Fibroblast of skin of scalp (primary cell): ENCODE measurements around the gene CASP14.
"Not testable (repeated sequence)": the region's sequence is repeated elsewhere in the genome, so short reads cannot be mapped to it uniquely, and the experiment has no call there.

ENCODE experiments used
- DNase-seq: peaks from one replicate; pipeline ENCODE4 v3.0.0-alpha.2; 2013

The CASP14 gene

DNA sequence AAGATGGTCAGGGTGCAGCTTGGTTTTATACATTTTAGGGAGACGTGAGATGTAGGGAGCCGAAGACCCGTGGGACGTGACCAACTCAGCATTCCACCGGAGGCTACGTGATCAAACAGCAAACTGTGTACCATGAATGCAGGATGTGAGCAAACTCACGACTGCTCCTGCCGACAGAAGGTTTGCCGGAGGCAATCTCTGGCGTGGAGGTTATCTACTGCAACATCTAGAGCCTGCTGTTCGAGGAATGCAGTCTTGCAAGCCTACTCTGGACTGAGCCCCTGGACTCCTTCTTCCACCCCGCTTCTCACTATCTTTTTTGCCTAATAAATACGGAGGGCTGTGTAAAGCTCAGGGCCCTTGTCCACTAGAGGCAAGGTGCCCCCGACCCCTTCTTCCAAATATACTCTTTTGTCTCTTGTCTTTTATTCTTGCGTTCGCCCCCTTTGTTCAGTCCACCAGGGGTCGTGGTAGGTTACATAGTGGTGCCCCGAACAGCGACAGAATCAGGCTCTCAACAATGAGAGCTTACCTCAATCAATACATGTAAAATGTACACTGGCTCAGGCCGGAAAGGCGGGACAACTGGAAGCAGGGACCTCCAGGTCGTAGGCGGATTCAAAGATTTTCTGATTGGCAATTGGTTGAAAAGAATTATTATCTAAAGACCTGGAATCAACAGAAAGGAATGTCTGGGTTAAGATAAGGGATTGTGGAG, 23.8 kb downstream of the CASP14 start:
- peak; percentile 13 for DNase-seq

DNA sequence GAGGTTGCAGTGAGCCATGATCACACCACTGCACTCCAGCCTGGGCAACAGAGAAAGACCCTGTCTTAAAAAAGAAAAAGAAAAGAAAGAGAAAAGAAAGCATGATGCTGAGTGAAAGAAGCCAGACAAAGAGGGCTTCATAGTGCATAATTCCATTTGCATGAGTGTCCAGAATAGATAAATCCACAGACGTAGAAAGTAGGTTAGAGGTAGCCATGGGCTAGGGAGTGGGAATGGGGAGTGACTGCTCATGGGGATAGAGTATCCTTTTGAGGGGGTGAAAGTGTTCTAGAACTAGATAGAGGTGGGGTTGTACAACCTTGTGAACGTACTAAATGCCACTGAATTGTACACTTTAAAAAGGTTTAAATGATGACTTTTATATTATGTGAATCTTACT, 25.1 kb downstream of the CASP14 start:
- no peak for DNase-seq

DNA sequence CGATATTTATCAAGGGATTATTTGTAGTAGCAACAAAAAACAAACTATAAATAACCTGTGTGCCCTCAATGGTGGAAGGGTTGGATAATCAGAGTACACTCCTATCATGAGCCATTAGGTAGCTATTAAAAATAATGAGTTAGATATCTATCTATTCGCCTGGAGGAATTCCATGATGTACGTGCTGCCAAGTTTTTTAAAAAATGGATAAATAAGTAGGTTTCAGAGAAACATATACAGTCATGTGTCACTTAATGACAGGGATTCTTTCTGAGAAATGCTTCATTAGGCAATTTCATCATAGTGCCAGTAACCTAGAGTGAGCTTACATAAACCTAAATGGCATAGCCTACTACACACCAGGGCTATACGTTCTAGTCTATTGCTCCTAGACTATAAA, 26.5 kb downstream of the CASP14 start:
- no peak for DNase-seq

DNA sequence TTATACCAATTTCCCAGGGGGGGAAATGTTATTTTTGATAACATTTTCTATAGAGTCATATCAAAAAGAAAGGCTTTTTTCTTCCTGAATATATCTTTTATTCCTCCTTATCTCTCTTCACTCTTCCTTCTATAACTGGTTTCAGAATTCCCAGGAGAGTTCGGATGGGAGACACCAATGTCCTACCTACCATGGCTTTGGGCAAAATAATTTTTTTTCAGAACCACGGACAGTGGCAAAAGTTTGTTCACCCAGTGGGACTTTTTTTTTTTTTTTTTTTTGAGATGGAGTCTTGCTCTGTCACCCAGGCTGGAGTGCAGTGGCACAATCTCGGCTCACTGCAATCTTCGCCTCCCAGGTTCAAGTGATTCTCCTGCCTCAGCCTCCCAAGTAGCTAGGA, 30.7 kb downstream of the CASP14 start:
- DNase-seq = not testable (repeated sequence)

DNA sequence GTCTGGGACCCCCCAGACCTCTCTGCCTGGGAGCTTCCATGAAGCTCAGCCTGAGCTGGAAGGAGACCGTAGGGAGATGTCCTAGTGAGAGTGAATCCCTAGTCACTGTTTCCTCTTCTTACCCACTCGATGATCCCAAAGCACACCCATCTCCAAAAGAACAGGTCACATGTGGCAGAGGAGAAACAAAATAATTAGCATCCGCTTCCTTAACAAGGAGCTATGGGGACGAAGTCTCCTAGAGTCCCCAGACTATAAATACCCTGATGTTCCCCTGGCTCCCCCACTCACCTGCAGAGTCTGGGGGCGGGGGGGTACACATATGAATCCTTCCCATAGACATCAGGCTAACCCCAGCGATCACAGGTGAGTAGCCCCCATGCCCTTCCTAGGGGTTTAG, 32.6 kb downstream of the CASP14 start, which contains the start of gene OR1I1:
TSS of gene OR1I1 (plus strand) at position 301 of the 400 bp plus-strand sequence. CDS start 4,855 bp downstream, outside the sequence.
- DNase-seq = no peak

DNA sequence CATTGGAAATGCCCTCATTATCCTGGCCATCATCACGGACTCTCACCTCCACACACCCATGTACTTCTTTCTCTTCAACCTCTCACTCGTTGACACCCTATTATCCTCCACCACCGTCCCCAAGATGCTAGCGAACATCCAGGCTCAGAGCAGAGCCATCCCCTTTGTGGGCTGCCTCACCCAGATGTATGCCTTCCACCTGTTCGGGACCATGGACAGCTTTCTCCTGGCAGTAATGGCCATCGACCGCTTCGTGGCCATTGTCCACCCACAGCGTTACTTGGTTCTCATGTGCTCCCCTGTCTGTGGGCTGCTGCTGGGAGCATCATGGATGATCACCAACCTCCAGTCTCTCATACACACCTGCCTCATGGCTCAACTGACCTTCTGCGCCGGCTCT, 37.9 kb downstream of the CASP14 start:
- DNase-seq = no peak

DNA sequence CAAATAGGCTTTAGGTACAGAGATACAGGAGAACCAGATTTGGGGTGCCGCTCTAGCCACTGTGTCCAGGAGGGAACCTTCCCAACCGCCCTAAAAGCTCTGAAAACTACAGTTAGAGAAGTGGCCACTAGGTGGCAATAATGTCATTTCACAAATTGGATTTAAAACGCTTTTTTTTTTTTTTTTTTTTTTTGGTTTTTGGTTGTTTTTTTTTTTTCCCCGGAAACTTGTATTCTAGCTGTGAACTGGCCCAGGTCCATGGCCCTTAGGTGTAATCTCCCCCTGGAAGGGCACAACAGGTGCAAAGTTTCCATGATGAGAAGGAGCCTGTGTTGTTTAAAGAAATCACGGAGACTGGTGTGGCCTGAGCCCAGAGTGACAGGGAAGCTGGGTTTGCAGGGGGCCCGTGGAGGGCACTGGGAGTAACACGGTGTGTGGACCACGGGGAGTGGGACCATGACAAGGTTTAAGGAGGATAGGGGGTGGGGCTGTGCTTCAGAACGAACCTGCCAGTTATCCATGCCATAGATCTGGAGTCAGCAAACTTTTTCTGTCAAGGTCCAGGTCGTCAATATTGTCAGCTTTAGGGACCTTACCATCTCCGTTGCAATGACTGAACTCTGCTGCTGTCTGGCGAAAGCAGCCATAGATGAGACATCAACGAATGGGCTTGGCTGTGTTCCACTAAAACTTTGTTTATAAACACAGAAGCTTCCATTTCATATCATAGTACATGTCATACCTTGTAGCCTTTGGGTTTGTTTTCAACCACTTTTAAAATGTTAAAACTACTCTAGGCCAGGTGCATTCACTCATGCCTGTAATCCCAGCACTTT, 42.9 kb downstream of the CASP14 start:
- peak; percentile 71 for DNase-seq

DNA sequence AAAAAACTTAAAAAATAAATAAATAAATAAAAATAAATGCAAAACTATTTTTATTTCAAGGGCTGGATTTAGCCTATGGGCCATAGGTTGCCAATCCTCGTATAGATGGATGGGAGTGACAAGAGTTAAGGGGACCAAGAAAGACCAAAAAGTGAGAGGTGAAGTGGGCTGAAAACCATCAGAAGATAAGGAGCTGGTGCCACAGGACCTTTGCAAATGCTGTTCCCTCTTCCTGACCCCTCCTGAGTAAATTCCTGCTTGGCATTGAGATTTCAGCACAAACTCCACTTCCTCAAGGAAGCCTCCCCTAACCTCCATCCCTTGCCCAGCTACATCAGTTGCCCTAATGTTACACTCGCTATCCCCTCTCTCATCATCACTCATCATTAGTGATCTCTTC, 43.7 kb downstream of the CASP14 start:
- no peak for DNase-seq

DNA sequence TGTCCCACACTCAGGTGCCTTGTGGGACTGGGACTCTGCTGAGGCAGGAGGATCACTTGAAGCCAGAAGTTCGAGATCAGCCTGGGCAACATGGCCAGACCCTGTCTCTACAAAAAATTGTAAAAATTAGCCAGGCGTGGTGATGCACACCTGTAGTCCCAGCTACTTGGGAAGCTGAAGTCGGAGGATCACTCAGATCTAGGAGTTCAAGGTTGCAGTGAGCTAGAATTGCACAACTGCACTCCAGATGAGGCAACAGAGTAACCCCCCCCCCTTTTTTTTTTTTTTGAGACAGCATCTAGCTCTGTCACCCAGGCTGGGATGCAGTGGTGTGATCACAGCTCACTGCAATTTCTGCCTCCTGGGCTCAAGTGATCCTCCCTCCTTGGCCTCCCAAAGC, 46.9 kb downstream of the CASP14 start:
- no peak for DNase-seq

DNA sequence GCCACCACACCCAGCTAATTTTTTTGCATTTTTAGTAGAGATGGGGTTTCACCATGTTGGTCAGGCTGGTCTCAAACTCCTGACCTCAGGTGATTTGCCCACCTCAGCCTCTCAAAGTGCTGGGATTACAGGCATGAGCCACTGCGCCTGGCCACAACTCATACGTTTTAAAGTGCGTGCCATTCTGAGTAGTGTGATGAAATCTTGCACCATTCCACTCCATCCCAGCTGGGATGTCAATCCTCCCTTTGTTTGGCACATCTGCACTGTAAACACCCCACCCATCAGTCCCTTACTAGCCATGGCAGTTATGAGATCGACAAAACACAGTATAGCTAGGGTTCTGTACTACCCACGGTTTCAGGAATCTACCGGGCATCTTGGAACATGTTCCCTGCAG, 48.7 kb downstream of the CASP14 start:
- not testable (repeated sequence) for DNase-seq

DNA sequence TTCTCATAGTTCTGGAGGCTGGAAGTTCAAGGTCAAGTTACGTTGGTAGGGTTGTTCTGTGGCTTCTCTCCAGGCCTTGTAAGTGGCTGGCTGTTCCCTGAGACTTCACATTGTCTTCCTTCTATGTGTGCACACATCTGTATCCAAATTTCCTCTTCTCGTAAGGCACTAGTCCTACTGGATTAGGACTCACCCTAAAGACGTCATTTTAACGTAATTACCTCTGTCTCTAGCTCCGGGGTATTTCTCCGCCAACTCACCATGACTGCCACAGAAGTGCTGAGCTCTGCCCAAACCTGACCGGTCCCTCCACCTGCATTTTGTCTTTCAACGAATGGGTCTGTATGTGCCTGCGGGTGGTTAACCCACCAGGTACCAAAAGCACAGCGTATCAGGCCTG, 49.2 kb downstream of the CASP14 start:
- DNase-seq = no peak

DNA sequence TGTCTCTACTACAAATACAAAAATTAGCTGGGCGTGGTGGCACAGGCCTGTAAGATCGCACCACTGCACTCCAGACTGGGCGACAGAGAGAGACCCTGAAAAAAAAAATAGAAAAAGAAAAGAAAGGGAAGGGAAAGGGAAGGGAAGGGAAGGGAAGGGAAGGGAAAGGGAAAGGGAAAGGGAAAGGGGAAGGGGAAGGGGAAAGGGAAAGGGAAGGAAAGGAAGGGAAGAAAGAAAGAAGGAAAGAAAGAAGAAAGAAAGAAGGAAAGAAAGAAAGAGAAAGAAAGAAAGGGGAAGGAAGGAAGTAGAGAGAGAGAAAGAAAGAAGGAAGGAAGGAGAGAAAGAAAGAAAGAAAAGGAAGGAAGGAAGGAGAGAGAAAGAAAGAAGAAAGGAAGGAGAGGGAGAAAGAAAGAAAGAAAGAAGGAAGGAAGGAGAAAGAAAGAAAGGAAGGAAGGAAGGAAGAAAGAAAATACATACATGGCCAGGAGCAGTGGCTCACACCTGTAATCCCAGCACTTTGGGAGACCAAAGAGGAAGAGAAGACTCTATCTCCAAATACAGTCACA, 49.8 kb downstream of the CASP14 start:
- DNase-seq = no peak

DNA sequence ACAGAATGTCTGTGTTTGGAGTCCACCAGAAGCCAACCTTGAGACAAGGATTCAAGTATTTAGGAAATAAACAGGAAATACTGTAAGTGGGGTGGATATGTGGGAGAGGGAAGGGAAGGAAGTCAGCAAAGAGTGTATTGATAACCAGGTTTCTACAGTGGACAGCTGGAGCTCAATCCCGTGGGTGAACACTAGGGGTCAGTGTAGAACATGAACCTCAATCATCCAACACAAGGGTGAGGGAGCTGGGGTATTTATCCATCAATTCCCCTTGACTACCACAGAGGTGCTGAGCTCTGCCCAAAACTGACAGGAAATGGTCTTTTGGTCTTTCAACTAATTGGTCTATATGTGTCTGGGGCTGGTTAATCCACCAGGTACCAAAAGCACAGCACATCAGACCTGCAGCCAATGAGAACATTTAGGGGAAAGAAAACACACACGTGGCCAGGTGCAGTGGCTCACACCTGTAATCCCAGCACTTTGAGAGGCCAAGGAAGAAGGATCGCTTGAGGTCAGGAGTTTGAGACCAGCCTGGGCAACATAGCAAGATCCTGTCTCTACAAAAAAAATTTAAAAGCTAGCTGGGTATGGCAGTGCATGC, 52.3 kb downstream of the CASP14 start:
- DNase-seq = peak; percentile 36

DNA sequence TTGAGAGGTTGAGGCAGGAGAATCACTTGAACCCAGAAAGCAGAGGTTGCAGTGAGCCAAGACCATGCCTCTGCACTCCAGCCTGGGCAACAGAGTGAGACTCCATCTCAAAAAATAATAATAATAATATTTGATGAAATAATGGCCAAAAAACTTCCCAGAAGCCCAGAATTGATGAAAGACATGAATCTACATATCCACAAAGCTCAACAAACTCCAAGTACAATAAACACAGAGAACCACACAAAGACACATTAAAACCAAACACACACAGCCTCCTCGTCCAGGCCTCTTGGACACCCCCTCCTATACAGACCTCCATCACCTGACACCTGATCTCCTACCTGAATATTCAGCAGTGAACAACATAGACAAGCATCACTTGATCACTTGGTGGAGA, 54.7 kb downstream of the CASP14 start:
- no peak for DNase-seq

DNA sequence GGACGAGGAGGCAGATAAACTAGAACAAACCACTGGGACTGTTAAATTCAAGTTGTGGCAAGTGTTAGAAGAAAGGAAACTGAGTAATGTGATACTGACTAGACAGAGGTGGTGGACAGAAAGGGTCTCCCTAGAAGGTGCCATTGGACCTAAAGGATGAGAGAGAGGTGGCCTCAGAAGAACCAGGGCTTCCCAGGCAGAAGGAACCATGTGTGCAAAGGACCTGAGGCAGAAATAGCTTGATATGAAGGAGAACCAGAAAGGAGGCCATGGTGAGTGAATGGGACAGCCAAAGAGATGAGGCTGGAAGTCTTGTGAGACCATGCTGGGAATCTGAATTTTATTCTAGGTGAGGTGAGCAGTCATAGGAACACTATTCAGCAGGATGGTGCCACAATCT, 55.1 kb downstream of the CASP14 start:
- no peak for DNase-seq

DNA sequence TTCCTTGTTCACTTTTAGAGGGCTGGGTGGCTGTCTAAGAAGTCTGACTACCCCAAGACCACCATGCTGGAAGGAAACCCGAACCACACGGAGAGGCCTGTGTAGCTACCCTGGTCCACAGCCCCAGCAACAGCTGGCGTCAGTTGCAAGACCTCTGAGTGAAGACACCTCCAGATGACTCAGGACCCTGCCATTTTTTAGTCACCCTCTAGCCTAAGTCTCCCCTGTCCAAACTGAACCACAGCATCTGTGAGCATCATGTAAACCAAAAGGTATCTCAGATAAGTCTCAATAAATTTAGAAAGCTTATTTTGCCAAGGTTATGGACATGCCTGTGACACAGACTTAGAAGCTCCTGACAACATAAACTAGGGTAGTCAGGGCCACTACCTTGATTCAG, 55.8 kb downstream of the CASP14 start:
- DNase-seq = no peak

DNA sequence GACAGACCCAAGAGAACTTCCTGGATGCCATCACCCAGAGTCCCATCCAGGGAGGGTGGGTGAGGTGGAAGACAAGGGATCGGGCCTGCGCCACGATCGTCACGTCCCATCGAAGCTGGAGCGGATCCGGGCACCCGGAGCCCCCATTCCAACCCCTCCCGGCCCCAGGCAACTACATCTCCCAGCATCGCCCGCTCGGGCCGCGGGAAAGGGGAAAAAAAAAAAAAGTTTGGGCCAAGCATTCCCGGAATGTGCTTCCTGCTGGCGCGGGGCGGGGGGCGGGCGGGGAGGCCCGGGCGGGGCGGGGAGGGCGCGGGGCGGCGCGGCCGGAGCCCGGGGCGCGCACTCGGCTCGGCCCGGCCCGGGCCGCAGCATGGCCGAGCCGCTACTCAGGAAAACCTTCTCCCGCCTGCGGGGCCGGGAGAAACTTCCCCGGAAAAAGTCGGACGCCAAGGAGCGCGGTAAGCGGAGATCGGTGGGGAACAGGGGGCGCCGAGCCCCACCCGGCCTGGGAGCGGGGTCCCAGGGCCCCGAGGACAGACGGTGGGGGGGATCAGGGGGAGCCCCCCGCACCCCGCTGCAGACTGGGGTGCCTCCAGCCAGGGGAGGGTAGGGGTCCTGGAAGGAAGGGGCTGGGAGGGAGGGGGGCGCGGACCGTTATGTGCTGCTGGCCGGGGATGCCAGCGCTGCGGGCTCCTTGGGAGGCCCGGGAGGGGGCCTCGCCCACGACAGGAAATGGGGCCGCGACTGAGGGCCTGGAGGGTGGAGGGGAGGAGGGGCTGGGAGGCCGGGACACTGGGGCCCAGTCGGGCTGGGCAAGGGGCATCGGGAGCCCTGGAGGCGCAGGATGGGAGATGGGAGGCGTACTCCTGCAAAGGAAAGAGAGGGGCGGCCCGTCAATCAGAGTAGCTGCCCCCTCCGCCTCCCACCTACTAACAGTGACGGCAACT, 58.1 kb downstream of the CASP14 start, which contains the start of gene SYDE1:
TSS of gene SYDE1 (plus strand) at position 341 of the 950 bp plus-strand sequence. CDS start at position 374, 33 bp downstream.
- DNase-seq = peak; percentile 94
